AG04449 (cell line): Measurements from ENCODE around the gene ABAT.

Source experiments
- CTCF ChIA-PET: fragments of 350-600 bp; formaldehyde crosslinking; extraction: SDS; loops from one replicate; lab custom pipeline; 2021; ENCODE audit warnings: antibody characterized with exemption; lab: Yijun Ruan, JAX
- POLR2A ChIA-PET: fragments of 400-600, 350-600 bp; formaldehyde crosslinking; extraction: SDS; loops from one replicate; lab custom pipeline; 2020; ENCODE audit warnings: antibody characterized with exemption, inconsistent platforms; lab: Yijun Ruan, JAX
- DNase-seq: peaks from one replicate; pipeline ENCODE4 v3.0.0-alpha.2; 2010; ENCODE audit warnings: low read depth, low spot score
- H3K4me3 ChIP-seq: 2 replicates; pipeline ENCODE4 v1.5.1; 2011; ENCODE audit warnings: low read depth, mild to moderate bottlenecking, control low read depth, low read length
- TF ChIP-seq, protein P1 (sequence below): IDR thresholded peaks from one replicate; pipeline ENCODE4 v1.5.1; 2011; ENCODE audit warnings: mild to moderate bottlenecking, moderate library complexity, low read length, control low read depth, inconsistent platforms; ENCODE audit not compliant: insufficient read depth; ENCODE audit errors: missing control alignments

ABAT gene

DNA sequence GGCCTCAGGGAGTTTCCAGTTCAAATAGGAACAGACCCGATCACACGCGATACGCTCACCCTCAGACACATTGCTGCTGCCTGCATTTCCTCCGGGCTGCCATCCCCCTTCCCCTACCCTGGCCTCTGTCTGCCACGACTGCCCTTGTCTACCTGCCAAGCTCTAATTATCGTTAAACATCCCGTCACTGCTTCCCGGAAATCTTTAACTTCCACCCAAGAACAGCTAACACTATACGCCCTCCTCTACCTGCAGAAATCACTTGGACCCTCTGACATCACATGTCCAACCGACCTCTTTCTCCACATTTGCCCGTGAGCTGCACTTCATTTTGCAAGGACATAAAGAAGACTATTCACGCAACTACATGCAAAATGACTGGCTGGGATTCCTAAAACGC lies 40.4 kb downstream of the ABAT start:
- H3K4me3 ChIP-seq = no peak overlapping the region
- ChIA-PET POLR2A (no interaction called here), CTCF (no interaction called here)
- DNase-seq = no peak
- TF ChIP-seq, protein P1, sequence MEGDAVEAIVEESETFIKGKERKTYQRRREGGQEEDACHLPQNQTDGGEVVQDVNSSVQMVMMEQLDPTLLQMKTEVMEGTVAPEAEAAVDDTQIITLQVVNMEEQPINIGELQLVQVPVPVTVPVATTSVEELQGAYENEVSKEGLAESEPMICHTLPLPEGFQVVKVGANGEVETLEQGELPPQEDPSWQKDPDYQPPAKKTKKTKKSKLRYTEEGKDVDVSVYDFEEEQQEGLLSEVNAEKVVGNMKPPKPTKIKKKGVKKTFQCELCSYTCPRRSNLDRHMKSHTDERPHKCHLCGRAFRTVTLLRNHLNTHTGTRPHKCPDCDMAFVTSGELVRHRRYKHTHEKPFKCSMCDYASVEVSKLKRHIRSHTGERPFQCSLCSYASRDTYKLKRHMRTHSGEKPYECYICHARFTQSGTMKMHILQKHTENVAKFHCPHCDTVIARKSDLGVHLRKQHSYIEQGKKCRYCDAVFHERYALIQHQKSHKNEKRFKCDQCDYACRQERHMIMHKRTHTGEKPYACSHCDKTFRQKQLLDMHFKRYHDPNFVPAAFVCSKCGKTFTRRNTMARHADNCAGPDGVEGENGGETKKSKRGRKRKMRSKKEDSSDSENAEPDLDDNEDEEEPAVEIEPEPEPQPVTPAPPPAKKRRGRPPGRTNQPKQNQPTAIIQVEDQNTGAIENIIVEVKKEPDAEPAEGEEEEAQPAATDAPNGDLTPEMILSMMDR = no peak

DNA sequence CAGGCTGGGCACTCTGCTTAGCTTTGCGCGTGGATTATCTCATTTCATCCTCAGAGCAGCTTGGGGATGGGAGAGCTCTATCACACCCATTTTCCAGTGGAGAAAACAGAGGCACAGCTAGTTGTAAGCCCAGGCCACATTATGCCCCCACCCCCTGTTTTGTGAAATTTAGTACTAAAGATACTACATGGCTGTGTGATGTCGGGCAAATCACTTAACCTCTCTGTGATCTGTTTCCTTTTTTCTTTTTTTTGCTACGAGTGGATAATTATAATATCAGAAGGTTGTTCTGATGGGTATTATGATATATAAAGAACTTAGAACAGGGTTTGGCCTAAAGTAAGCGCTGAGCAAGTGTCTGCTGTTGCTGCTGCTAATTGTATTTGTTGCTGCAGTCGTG lies 41.6 kb downstream of the ABAT start:
- no peak for DNase-seq
- ChIA-PET CTCF (no interaction called here), POLR2A (no interaction called here)
- H3K4me3 ChIP-seq = no peak overlapping the region
- TF ChIP-seq, protein P1 = no peak

DNA sequence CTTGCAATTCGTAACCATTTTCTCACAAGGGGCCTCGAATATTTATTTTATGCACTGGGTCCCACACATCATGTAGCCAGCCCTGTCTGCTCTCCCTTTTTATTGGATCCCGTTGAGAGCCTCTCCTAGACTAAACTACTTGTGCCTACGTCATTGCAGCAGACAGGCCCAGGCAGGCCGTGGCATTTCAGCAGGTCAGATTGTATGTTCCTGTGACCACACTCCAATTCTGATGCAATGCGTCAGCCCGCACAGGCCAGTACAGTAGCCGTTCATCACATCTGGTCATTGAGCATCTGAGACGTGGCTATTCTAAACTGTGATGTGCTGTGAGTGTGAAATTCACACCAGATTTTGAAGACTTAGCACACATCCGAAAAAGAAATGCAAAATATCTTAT lies 42.2 kb downstream of the ABAT start:
- no peak overlapping the region for H3K4me3 ChIP-seq
- ChIA-PET CTCF (interaction anchor here (1.2 kb wide), 1 partner anchor 53 kb away, joined by 3 read pairs; no protein-coding TSS in a partner anchor), POLR2A (interaction anchor here (1.1 kb wide), 1 partner anchor 10 kb away, joined by 3 read pairs; no protein-coding TSS in a partner anchor)
- no peak for DNase-seq
- TF ChIP-seq, protein P1 = no peak

DNA sequence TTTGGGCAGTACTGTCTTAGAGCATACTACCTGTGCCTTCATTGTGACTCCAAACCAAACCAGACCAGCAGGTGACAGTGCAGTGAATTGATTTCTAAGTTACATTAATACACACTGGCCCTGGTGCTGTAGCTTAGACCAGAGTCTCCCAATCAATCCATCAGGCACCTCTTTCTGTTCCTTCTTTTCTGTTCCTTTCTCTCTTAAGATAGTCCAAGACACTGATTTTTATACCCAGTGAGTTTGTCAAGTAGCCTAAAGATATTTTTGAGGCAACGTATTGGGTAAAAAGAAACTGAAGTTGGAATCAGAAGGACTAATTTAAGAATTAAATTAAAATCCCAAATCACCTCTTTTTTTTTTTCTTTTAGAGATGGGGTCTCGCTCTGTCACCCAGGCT lies 43.1 kb downstream of the ABAT start:
- ChIA-PET CTCF (interaction anchor here (1.2 kb wide), 1 partner anchor 54 kb away, joined by 3 read pairs; no protein-coding TSS in a partner anchor), POLR2A (interaction anchor here (1.1 kb wide), 1 partner anchor 10 kb away, joined by 3 read pairs; no protein-coding TSS in a partner anchor)
- no peak for DNase-seq
- H3K4me3 ChIP-seq = no peak overlapping the region
- TF ChIP-seq, protein P1 = no peak

DNA sequence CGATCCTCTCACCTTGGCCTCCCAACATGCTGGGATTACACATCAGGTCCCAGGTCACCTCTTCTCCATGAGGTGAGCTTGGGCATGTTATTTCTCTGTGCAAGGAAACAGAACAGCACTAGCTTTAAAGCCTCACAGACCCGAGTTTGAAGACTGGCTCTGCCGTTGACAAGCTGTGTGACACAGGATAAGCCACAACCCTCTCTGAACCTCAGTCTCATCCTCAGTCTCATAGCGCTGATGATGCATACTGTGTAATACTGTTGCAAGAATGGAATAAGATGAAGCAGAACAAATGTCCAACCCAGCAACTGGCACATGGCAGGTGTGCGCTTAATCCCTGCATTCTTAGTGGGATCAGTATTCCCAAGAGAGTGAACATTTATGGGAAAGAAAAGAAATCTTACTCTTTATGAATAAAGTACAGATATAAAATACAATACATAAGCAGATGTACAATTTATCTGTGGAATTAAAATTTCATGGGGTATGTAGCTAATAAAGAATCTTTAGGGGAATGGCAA lies 43.5 kb downstream of the ABAT start:
- no peak overlapping the region for H3K4me3 ChIP-seq
- ChIA-PET CTCF (interaction anchor here (0.6 kb wide), 1 partner anchor 10 kb away, joined by 3 read pairs; no protein-coding TSS in a partner anchor), POLR2A (interaction anchor here (1.1 kb wide), 1 partner anchor 11 kb away, joined by 3 read pairs; no protein-coding TSS in a partner anchor)
- DNase-seq = no peak
- TF ChIP-seq, protein P1 = no peak

DNA sequence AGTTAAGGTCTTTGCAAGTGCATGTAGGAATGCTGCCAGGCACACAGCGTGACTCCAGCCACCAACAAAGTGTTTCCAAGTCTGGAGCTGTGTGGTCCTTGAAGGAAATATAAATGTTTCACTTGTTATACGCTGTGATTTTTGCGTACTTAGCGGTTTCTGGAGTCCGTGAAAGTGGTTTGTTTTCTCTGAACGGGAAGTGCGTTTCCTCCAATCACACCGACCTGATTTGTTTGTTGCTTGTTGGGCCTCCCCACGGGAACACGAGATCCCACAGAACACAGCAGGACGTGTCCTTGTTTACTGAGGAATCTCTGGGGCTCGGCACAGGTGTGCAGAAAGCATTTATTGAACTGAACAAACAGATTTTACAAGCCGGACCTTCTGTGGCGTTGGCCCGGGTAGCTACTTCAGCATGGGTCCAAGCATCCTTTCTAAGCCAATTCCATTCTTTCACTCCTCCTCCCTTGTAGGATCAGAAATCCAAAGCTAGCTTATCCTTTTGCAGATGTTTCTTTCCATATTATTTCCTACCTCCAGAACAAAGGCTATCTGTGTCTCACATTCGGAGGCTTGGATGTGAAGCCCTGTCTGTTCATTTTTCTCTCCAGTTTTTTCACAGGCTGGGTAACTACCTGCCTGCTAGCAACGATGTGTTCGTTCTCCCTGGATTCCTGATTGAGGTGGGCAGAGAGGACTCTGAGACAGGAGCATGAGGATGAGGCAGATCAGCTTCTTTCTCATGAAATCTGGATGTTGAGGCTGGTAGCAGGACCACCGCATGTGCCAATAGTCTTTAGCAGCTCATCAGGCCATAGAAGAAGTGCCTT lies 44.6 kb downstream of the ABAT start:
- ChIA-PET POLR2A (no interaction called here), CTCF (no interaction called here)
- TF ChIP-seq, protein P1 = no peak
- H3K4me3 ChIP-seq = no peak overlapping the region
- DNase-seq = no peak
